GM13976 (cell line): ENCODE data around the gene STXBP1.

Source experiments
- DNase-seq: peaks from one replicate; pipeline ENCODE4 v3.0.0; 2012; ENCODE audit warnings: low spot score
- CTCF ChIP-seq: IDR thresholded peaks from 2 replicates; pipeline ENCODE4 v1.5.1; 2012; ENCODE audit warnings: borderline replicate concordance, mild to moderate bottlenecking; ENCODE audit not compliant: insufficient read depth; ENCODE audit errors: extremely low read depth, missing control alignments, control extremely low read depth
- in situ Hi-C: fragments of 300-500 bp; cut with MboI; formaldehyde crosslinking; loops from one replicate; pipeline ENCODE4 v1.12.0; 2022; ENCODE audit warnings: low sequenced_read_pairs, mixed read lengths, inconsistent platforms; ENCODE audit not compliant: unreplicated experiment

The STXBP1 gene

GRCh38 chr9:127723013-127723412 is 110.9 kb downstream of the STXBP1 start:
- DNase-seq, result no peak
- TF ChIP-seq CTCF, result no peak
- in situ Hi-C loops, result no loop called here

- in situ Hi-C loops, result no loop called here
- no peak for DNase-seq
- TF ChIP-seq CTCF, result no peak
Observed at GRCh38 chr9:127723444-127723843, 111.4 kb downstream of the STXBP1 start.

GRCh38 chr9:127724012-127724411 is 111.9 kb downstream of the STXBP1 start:
- no peak for DNase-seq
- in situ Hi-C loops, result no loop called here
- no peak for TF ChIP-seq CTCF

GRCh38 chr9:127726871-127727270 is 114.8 kb downstream of the STXBP1 start:
- in situ Hi-C loops, result no loop called here
- no peak for DNase-seq
- TF ChIP-seq CTCF, result no peak

GRCh38 chr9:127728808-127729207 is 116.7 kb downstream of the STXBP1 start:
- DNase-seq, result no peak
- in situ Hi-C loops, result no loop called here
- TF ChIP-seq CTCF, result no peak

- no peak for DNase-seq
- in situ Hi-C loops, result no loop called here
- no peak for TF ChIP-seq CTCF
Observed at GRCh38 chr9:127729522-127730256, 117.6 kb downstream of the STXBP1 start.

- no peak for TF ChIP-seq CTCF
- no peak for DNase-seq
- in situ Hi-C loops, result no loop called here
Observed at GRCh38 chr9:127730262-127730661, 118.2 kb downstream of the STXBP1 start.
